ENCODE results near the gene RBFOX2.
"Not testable (repeated sequence)": the region's sequence is repeated elsewhere in the genome, so short reads cannot be mapped to it uniquely, and the experiment has no call there.

The RBFOX2 gene

GRCh38 chr22:35838855-35839576 lies 189.6 kb downstream of the RBFOX2 start:
- no peak for DNase-seq (ENCODE audit: extremely low read depth in 1 of 2, low read depth in 1 of 2)

GRCh38 chr22:35837101-35837727 lies 191.4 kb downstream of the RBFOX2 start:
- DNase-seq (ENCODE audit: extremely low read depth in 1 of 2, low read depth in 1 of 2) = no peak

- no peak for DNase-seq (ENCODE audit: extremely low read depth in 1 of 2, low read depth in 1 of 2)
Observed at GRCh38 chr22:35835998-35836691, 192.5 kb downstream of the RBFOX2 start.

GRCh38 chr22:35835267-35835997 lies 193.2 kb downstream of the RBFOX2 start:
- no peak for DNase-seq (ENCODE audit: extremely low read depth in 1 of 2, low read depth in 1 of 2)

- no peak for DNase-seq (ENCODE audit: extremely low read depth in 1 of 2, low read depth in 1 of 2)
Observed at GRCh38 chr22:35834061-35834460, 194.6 kb downstream of the RBFOX2 start.

- DNase-seq (ENCODE audit: extremely low read depth in 1 of 2, low read depth in 1 of 2) = no peak
Observed at GRCh38 chr22:35830305-35830704, 198.3 kb downstream of the RBFOX2 start.

- DNase-seq (ENCODE audit: extremely low read depth in 1 of 2, low read depth in 1 of 2) = no peak
Observed at GRCh38 chr22:35824256-35824655, 204.4 kb downstream of the RBFOX2 start.

- no peak for DNase-seq (ENCODE audit: extremely low read depth in 1 of 2, low read depth in 1 of 2)
Observed at GRCh38 chr22:35821654-35822053, 207.0 kb downstream of the RBFOX2 start.

GRCh38 chr22:35819421-35819820 lies 209.2 kb downstream of the RBFOX2 start:
- DNase-seq (ENCODE audit: extremely low read depth in 1 of 2, low read depth in 1 of 2) = no peak

- DNase-seq (ENCODE audit: extremely low read depth in 1 of 2, low read depth in 1 of 2) = no peak
Observed at GRCh38 chr22:35818897-35819296, 209.7 kb downstream of the RBFOX2 start.

GRCh38 chr22:35812600-35812999 lies 216.0 kb downstream of the RBFOX2 start:
- DNase-seq (ENCODE audit: extremely low read depth in 1 of 2, low read depth in 1 of 2) = no peak

- DNase-seq (ENCODE audit: extremely low read depth in 1 of 2, low read depth in 1 of 2) = no peak
Observed at GRCh38 chr22:35811670-35812069, 217.0 kb downstream of the RBFOX2 start.

GRCh38 chr22:35809816-35810215 lies 218.8 kb downstream of the RBFOX2 start:
- no peak for DNase-seq (ENCODE audit: extremely low read depth in 1 of 2, low read depth in 1 of 2)

GRCh38 chr22:35808377-35808776 lies 220.2 kb downstream of the RBFOX2 start:
- DNase-seq (ENCODE audit: extremely low read depth in 1 of 2, low read depth in 1 of 2) = no peak

GRCh38 chr22:35806668-35807067 lies 222.0 kb downstream of the RBFOX2 start:
- not testable (repeated sequence) for DNase-seq (ENCODE audit: extremely low read depth in 1 of 2, low read depth in 1 of 2)

- no peak for DNase-seq (ENCODE audit: extremely low read depth in 1 of 2, low read depth in 1 of 2)
Observed at GRCh38 chr22:35805466-35805865, 223.2 kb downstream of the RBFOX2 start.

- no peak for DNase-seq (ENCODE audit: extremely low read depth in 1 of 2, low read depth in 1 of 2)
Observed at GRCh38 chr22:35804421-35804820, 224.2 kb downstream of the RBFOX2 start.

- no peak for DNase-seq (ENCODE audit: extremely low read depth in 1 of 2, low read depth in 1 of 2)
Observed at GRCh38 chr22:35802885-35803284, 225.7 kb downstream of the RBFOX2 start.

- DNase-seq (ENCODE audit: extremely low read depth in 1 of 2, low read depth in 1 of 2) = not testable (repeated sequence)
Observed at GRCh38 chr22:35801301-35801700, 227.3 kb downstream of the RBFOX2 start.

- no peak for DNase-seq (ENCODE audit: extremely low read depth in 1 of 2, low read depth in 1 of 2)
Observed at GRCh38 chr22:35799150-35799549, 229.5 kb downstream of the RBFOX2 start.

GRCh38 chr22:35797411-35797810 lies 231.2 kb downstream of the RBFOX2 start:
- DNase-seq (ENCODE audit: extremely low read depth in 1 of 2, low read depth in 1 of 2) = no peak
